GF-D8 (cell line): ENCODE measurements around the gene TMOD1.

Experiments used
- DNase-seq: peaks from one replicate; lab custom pipeline; 2025; lab: John Stamatoyannopoulos, UW

The TMOD1 gene

GRCh38 chr9:97635026-97635425 lies 133.6 kb downstream of the TMOD1 start:
- DNase-seq = no peak

- DNase-seq = no peak
Measured at GRCh38 chr9:97636903-97637302, 135.4 kb downstream of the TMOD1 start.

GRCh38 chr9:97638666-97639065 lies 137.2 kb downstream of the TMOD1 start:
- no peak for DNase-seq

- DNase-seq = no peak
Measured at GRCh38 chr9:97640325-97640724, 138.9 kb downstream of the TMOD1 start.

- DNase-seq = no peak
Measured at GRCh38 chr9:97645720-97646119, 144.3 kb downstream of the TMOD1 start.

- no peak for DNase-seq
Measured at GRCh38 chr9:97647996-97648395, 146.5 kb downstream of the TMOD1 start.
